Hepatocyte (in vitro differentiated cells): Measurements from ENCODE around the gene AGAP1.
"Not testable (repeated sequence)": the region's sequence is repeated elsewhere in the genome, so short reads cannot be mapped to it uniquely, and the experiment has no call there.

Experiments used
- EZH2 ChIP-seq: fragments of 200-600 bp; sonication (generic); IDR thresholded peaks from 2 replicates; pipeline ENCODE4 v1.6.1; 2016; ENCODE audit warnings: antibody characterized with exemption, mild to moderate bottlenecking, borderline replicate concordance
- EZH2phosphoT487 ChIP-seq: fragments of 200-600 bp; sonication (generic); IDR thresholded peaks from one replicate; pipeline ENCODE4 v1.6.1; 2018; ENCODE audit warnings: antibody characterized with exemption, mild to moderate bottlenecking, low read depth, moderate library complexity; ENCODE audit not compliant: unreplicated experiment, severe bottlenecking
- TF ChIP-seq, protein P1 (sequence below): fragments of 200-600 bp; sonication (generic); IDR thresholded peaks from 2 replicates; pipeline ENCODE4 v1.5.1; 2016; ENCODE audit warnings: antibody characterized with exemption, mild to moderate bottlenecking; ENCODE audit not compliant: poor library complexity

DNA sequence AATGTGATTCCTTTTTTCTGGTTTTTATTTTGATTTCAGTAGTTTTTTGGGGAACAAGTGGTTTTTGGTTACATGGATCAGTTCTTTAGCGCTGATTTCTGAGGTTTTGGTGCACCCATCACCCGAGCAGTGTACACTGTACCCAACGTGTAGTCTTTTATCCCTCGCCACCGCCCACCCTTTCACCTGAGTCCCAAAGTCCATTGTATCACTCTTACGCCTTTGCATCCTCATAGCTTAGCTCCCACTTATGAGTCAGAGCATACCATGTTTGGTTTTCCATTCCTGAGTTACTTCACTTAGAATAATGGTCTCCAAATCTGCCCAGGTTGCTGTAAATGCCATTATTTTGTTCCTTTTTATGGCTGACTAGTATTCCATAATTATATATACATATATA, 453.2 kb downstream of the AGAP1 start:
- not testable (repeated sequence) for TF ChIP-seq EZH2phosphoT487, EZH2
- TF ChIP-seq, protein P1, sequence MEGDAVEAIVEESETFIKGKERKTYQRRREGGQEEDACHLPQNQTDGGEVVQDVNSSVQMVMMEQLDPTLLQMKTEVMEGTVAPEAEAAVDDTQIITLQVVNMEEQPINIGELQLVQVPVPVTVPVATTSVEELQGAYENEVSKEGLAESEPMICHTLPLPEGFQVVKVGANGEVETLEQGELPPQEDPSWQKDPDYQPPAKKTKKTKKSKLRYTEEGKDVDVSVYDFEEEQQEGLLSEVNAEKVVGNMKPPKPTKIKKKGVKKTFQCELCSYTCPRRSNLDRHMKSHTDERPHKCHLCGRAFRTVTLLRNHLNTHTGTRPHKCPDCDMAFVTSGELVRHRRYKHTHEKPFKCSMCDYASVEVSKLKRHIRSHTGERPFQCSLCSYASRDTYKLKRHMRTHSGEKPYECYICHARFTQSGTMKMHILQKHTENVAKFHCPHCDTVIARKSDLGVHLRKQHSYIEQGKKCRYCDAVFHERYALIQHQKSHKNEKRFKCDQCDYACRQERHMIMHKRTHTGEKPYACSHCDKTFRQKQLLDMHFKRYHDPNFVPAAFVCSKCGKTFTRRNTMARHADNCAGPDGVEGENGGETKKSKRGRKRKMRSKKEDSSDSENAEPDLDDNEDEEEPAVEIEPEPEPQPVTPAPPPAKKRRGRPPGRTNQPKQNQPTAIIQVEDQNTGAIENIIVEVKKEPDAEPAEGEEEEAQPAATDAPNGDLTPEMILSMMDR: not testable (repeated sequence)
